ENCODE results near the gene BMPR1A.

BMPR1A gene

GRCh38 chr10:86792461-86793167 lies 36.2 kb downstream of the BMPR1A start:
- CTCF ChIA-PET: no interaction called here
- H3K27me3 Mint-ChIP-seq: no peaks in the 10 kb centered on the region
- no peak overlapping the region for H3K27ac Mint-ChIP-seq
- peaks cover 3% of the 10 kb centered on the region for H3K9me3 Mint-ChIP-seq
- H3K36me3 Mint-ChIP-seq: peaks cover 3% of the 10 kb centered on the region
- H3K4me1 Mint-ChIP-seq: no peaks in the 10 kb centered on the region
- H3K4me3 Mint-ChIP-seq: no peak overlapping the region
- DNase-seq: no peak

- Mint-ChIP-seq H3K4me3 (no peak overlapping the region), H3K36me3 (peaks cover 3% of the 10 kb centered on the region), H3K27me3 (no peaks in the 10 kb centered on the region), H3K27ac (no peak overlapping the region), H3K9me3 (no peaks in the 10 kb centered on the region), H3K4me1 (peaks cover 4% of the 10 kb centered on the region)
- DNase-seq: no peak
- CTCF ChIA-PET: no interaction called here
These were observed 37.3 kb downstream of the BMPR1A start for GRCh38 chr10:86793696-86794095.

- CTCF ChIA-PET: no interaction called here
- H3K27me3 Mint-ChIP-seq: no peaks in the 10 kb centered on the region
- no peak for DNase-seq
These were observed 38.9 kb downstream of the BMPR1A start for GRCh38 chr10:86795353-86795752.

GRCh38 chr10:86798025-86798424 lies 41.6 kb downstream of the BMPR1A start:
- Mint-ChIP-seq H3K4me3 (no peak overlapping the region), H3K27me3 (no peaks in the 10 kb centered on the region), H3K4me1 (peaks cover 15% of the 10 kb centered on the region), H3K27ac (no peak overlapping the region), H3K36me3 (no peaks in the 10 kb centered on the region), H3K9me3 (no peaks in the 10 kb centered on the region)
- no peak for DNase-seq
- CTCF ChIA-PET: interaction anchor here (1.0 to 1.2 kb wide), 2 partner anchors 44 to 102 kb away, joined by 3 read pairs; no protein-coding TSS in a partner anchor

More at GRCh38 chr10:86795353-86795752, 38.9 kb downstream of the BMPR1A start:
- peaks cover 15% of the 10 kb centered on the region for H3K4me1 Mint-ChIP-seq
- H3K9me3 Mint-ChIP-seq: no peaks in the 10 kb centered on the region
- no peak overlapping the region for H3K4me3 Mint-ChIP-seq
- H3K27ac Mint-ChIP-seq: no peak overlapping the region
- no peaks in the 10 kb centered on the region for H3K36me3 Mint-ChIP-seq

GRCh38 chr10:86798611-86799010 lies 42.2 kb downstream of the BMPR1A start:
- CTCF ChIA-PET: interaction anchor here (0.7 to 1.2 kb wide), 4 partner anchors 29 to 102 kb away, joined by 3 to 4 read pairs (median 4); no protein-coding TSS in a partner anchor
- H3K9me3 Mint-ChIP-seq: no peaks in the 10 kb centered on the region
- no peak overlapping the region for H3K4me3 Mint-ChIP-seq
- H3K4me1 Mint-ChIP-seq: peaks cover 15% of the 10 kb centered on the region
- peak; percentile 23 for DNase-seq
- no peaks in the 10 kb centered on the region for H3K36me3 Mint-ChIP-seq
- no peak overlapping the region for H3K27ac Mint-ChIP-seq
- H3K27me3 Mint-ChIP-seq: no peaks in the 10 kb centered on the region

GRCh38 chr10:86799188-86799845 lies 42.9 kb downstream of the BMPR1A start:
- DNase-seq: no peak
- Mint-ChIP-seq H3K4me3 (no peak overlapping the region), H3K4me1 (peaks cover 15% of the 10 kb centered on the region), H3K36me3 (no peaks in the 10 kb centered on the region), H3K9me3 (no peaks in the 10 kb centered on the region), H3K27me3 (no peaks in the 10 kb centered on the region), H3K27ac (no peak overlapping the region)
- CTCF ChIA-PET: interaction anchor here (0.7 to 1.2 kb wide), 4 partner anchors 29 to 101 kb away, joined by 3 to 4 read pairs (median 4); no protein-coding TSS in a partner anchor

GRCh38 chr10:86801995-86802394 lies 45.6 kb downstream of the BMPR1A start:
- H3K4me3 Mint-ChIP-seq: no peak overlapping the region
- no peaks in the 10 kb centered on the region for H3K27me3 Mint-ChIP-seq
- no peaks in the 10 kb centered on the region for H3K9me3 Mint-ChIP-seq
- DNase-seq: no peak
- no peak overlapping the region for H3K27ac Mint-ChIP-seq
- no peaks in the 10 kb centered on the region for H3K36me3 Mint-ChIP-seq
- H3K4me1 Mint-ChIP-seq: peaks cover 15% of the 10 kb centered on the region
- CTCF ChIA-PET: no interaction called here

- no peaks in the 10 kb centered on the region for H3K9me3 Mint-ChIP-seq
- no peak overlapping the region for H3K4me3 Mint-ChIP-seq
- H3K4me1 Mint-ChIP-seq: peaks cover 15% of the 10 kb centered on the region
- CTCF ChIA-PET: no interaction called here
- no peaks in the 10 kb centered on the region for H3K27me3 Mint-ChIP-seq
- no peak overlapping the region for H3K27ac Mint-ChIP-seq
- H3K36me3 Mint-ChIP-seq: no peaks in the 10 kb centered on the region
- no peak for DNase-seq
These were observed 46.2 kb downstream of the BMPR1A start for GRCh38 chr10:86802473-86803108.

GRCh38 chr10:86803156-86803555 lies 46.7 kb downstream of the BMPR1A start:
- no peaks in the 10 kb centered on the region for H3K9me3 Mint-ChIP-seq
- no peaks in the 10 kb centered on the region for H3K27me3 Mint-ChIP-seq
- H3K4me1 Mint-ChIP-seq: peaks cover 15% of the 10 kb centered on the region
- no peak overlapping the region for H3K4me3 Mint-ChIP-seq
- no peak overlapping the region for H3K27ac Mint-ChIP-seq
- no peak for DNase-seq
- no peaks in the 10 kb centered on the region for H3K36me3 Mint-ChIP-seq
- CTCF ChIA-PET: no interaction called here

- no peaks in the 10 kb centered on the region for H3K27me3 Mint-ChIP-seq
- H3K36me3 Mint-ChIP-seq: no peaks in the 10 kb centered on the region
- H3K4me1 Mint-ChIP-seq: no peaks in the 10 kb centered on the region
- H3K4me3 Mint-ChIP-seq: no peak overlapping the region
- CTCF ChIA-PET: no interaction called here
- no peaks in the 10 kb centered on the region for H3K9me3 Mint-ChIP-seq
- no peak overlapping the region for H3K27ac Mint-ChIP-seq
- no peak for DNase-seq
These were observed 48.4 kb downstream of the BMPR1A start for GRCh38 chr10:86804805-86805204.

GRCh38 chr10:86813101-86813500 lies 56.7 kb downstream of the BMPR1A start:
- DNase-seq: no peak
- CTCF ChIA-PET: no interaction called here
- Mint-ChIP-seq H3K4me3 (no peak overlapping the region), H3K27ac (no peak overlapping the region), H3K4me1 (no peaks in the 10 kb centered on the region), H3K9me3 (no peaks in the 10 kb centered on the region), H3K27me3 (peaks cover 3% of the 10 kb centered on the region), H3K36me3 (no peaks in the 10 kb centered on the region)

- no peak overlapping the region for H3K27ac Mint-ChIP-seq
- CTCF ChIA-PET: interaction anchor here (0.7 kb wide), 1 partner anchor 254 kb away, joined by 4 read pairs; no protein-coding TSS in a partner anchor
- no peak overlapping the region for H3K4me3 Mint-ChIP-seq
- no peak for DNase-seq
- H3K27me3 Mint-ChIP-seq: peaks cover 3% of the 10 kb centered on the region
- no peaks in the 10 kb centered on the region for H3K4me1 Mint-ChIP-seq
- H3K36me3 Mint-ChIP-seq: no peaks in the 10 kb centered on the region
- no peaks in the 10 kb centered on the region for H3K9me3 Mint-ChIP-seq
These were observed 57.6 kb downstream of the BMPR1A start for GRCh38 chr10:86813982-86814381.

GRCh38 chr10:86815035-86815617 lies 58.7 kb downstream of the BMPR1A start:
- H3K9me3 Mint-ChIP-seq: no peaks in the 10 kb centered on the region
- CTCF ChIA-PET: no interaction called here
- H3K27me3 Mint-ChIP-seq: peaks cover 3% of the 10 kb centered on the region
- H3K4me1 Mint-ChIP-seq: no peaks in the 10 kb centered on the region
- H3K27ac Mint-ChIP-seq: no peak overlapping the region
- DNase-seq: no peak
- no peak overlapping the region for H3K4me3 Mint-ChIP-seq
- no peaks in the 10 kb centered on the region for H3K36me3 Mint-ChIP-seq

- no peaks in the 10 kb centered on the region for H3K36me3 Mint-ChIP-seq
- H3K27ac Mint-ChIP-seq: no peak overlapping the region
- no peak overlapping the region for H3K4me3 Mint-ChIP-seq
- no peaks in the 10 kb centered on the region for H3K9me3 Mint-ChIP-seq
- peaks cover 3% of the 10 kb centered on the region for H3K27me3 Mint-ChIP-seq
- CTCF ChIA-PET: no interaction called here
- DNase-seq: no peak
- no peaks in the 10 kb centered on the region for H3K4me1 Mint-ChIP-seq
These were observed 59.2 kb downstream of the BMPR1A start for GRCh38 chr10:86815640-86816039.
